Stimulated activated CD8-positive, alpha-beta memory T cell treated with anti-CD3 and anti-CD28 coated beads, Interleukin-7, amount 100 ng/mL, for 48 hours (primary cell): Measurements from ENCODE around the gene PAPOLG.
"Not testable (repeated sequence)": the region's sequence is repeated elsewhere in the genome, so short reads cannot be mapped to it uniquely, and the experiment has no call there.

Source experiments
- DNase-seq, 2 donors: peaks; one replicate each; pipeline ENCODE4 v3.0.0-alpha.2; 2020; ENCODE audit warnings: low read depth in 1 of 2; ENCODE audit errors: extremely low read depth in 1 of 2

PAPOLG gene

GRCh38 chr2:60771508-60771907, 15.4 kb downstream of the PAPOLG start:
- no peak for DNase-seq

GRCh38 chr2:60775048-60775639, 19.1 kb downstream of the PAPOLG start:
- no peak for DNase-seq

- no peak for DNase-seq
Measured at GRCh38 chr2:60778352-60778751, 22.3 kb downstream of the PAPOLG start.

- no peak for DNase-seq
Measured at GRCh38 chr2:60779426-60779825, 23.4 kb downstream of the PAPOLG start.

GRCh38 chr2:60780721-60781120, 24.7 kb downstream of the PAPOLG start:
- no peak for DNase-seq

GRCh38 chr2:60793169-60793568, 37.1 kb downstream of the PAPOLG start:
- DNase-seq: no peak

- DNase-seq: no peak
Measured at GRCh38 chr2:60794271-60794863, 38.3 kb downstream of the PAPOLG start.

- DNase-seq: no peak
Measured at GRCh38 chr2:60796573-60797509, 40.8 kb downstream of the PAPOLG start.

GRCh38 chr2:60804473-60804872, 48.4 kb downstream of the PAPOLG start:
- no peak for DNase-seq

- DNase-seq: no peak
Measured at GRCh38 chr2:60806595-60806987, 50.5 kb downstream of the PAPOLG start.

- DNase-seq: peak in 1 of 2 donors; percentile 56
Measured at GRCh38 chr2:60806988-60807681, 51.1 kb downstream of the PAPOLG start.

GRCh38 chr2:60808330-60808801, 52.3 kb downstream of the PAPOLG start:
- no peak for DNase-seq

- DNase-seq: no peak
Measured at GRCh38 chr2:60811491-60812375, 55.7 kb downstream of the PAPOLG start.

GRCh38 chr2:60817191-60817590, 61.1 kb downstream of the PAPOLG start:
- not testable (repeated sequence) for DNase-seq

- peak in 1 of 2 donors; percentile 67 for DNase-seq
Measured at GRCh38 chr2:60818272-60818671, 62.2 kb downstream of the PAPOLG start.

GRCh38 chr2:60819155-60819862, 63.2 kb downstream of the PAPOLG start:
- peak; percentile 74 to 87 for DNase-seq

- no peak for DNase-seq
Measured at GRCh38 chr2:60819936-60820335, 63.9 kb downstream of the PAPOLG start.

- DNase-seq: no peak
Measured at GRCh38 chr2:60820416-60821132, 64.5 kb downstream of the PAPOLG start.

- no peak for DNase-seq
Measured at GRCh38 chr2:60821133-60821469, 65.0 kb downstream of the PAPOLG start.
